ENCODE results near the gene ERVW-1. TPM values are rescaled to one million over a fixed set of nuclear protein-coding genes. Genes with fewer than 3 reads are reported as not detected.

The ERVW-1 gene
- total and polyA plus RNA-seq, 12 donors = 0.06 TPM; not detected in 11

- intact Hi-C loops (cut with DNase I) = no loop called here
- Histone ChIP-seq H3K27ac (no peak overlapping the region), H3K36me3 (replicated peaks in 1 of 2) (peaks cover 0 to 5% of the 10 kb centered on the region in 2 donors), H3K27me3 (no peaks in the 10 kb centered on the region), H3K4me3 (no peak overlapping the region), H3K9me3 (replicated peaks in 1 of 3) (no peaks in the 10 kb centered on the region), H3K4me1 (replicated peaks in 1 of 2) (no peaks in the 10 kb centered on the region)
- no peak for DNase-seq
- TF ChIP-seq POLR2A (IDR thresholded peaks at IDR 0.05) = no peak
- no peak for TF ChIP-seq CTCF (IDR thresholded peaks at IDR 0.05)
- WGBS, 4 donors = 57 to 73% (median 61%) methylated on average over 3 of the region's 3 CpGs
These were observed 35.6 kb upstream of the ERVW-1 start for GRCh38 chr7:92513167-92513902.

GRCh38 chr7:92508946-92509345 lies 31.2 kb upstream of the ERVW-1 start:
- WGBS, 4 donors = 94 to 96% (median 95%) methylated on average over 5 of the region's 5 CpGs
- Histone ChIP-seq H3K27ac (no peak overlapping the region), H3K36me3 (replicated peaks in 1 of 2) (peaks cover 0 to 15% of the 10 kb centered on the region in 2 donors), H3K9me3 (replicated peaks in 1 of 3) (no peaks in the 10 kb centered on the region), H3K27me3 (no peaks in the 10 kb centered on the region), H3K4me1 (replicated peaks in 1 of 2) (no peaks in the 10 kb centered on the region), H3K4me3 (no peak overlapping the region)
- DNase-seq = no peak
- intact Hi-C loops (cut with DNase I) = no loop called here
- TF ChIP-seq POLR2A (IDR thresholded peaks at IDR 0.05) = no peak
- TF ChIP-seq CTCF (IDR thresholded peaks at IDR 0.05) = no peak

- Histone ChIP-seq H3K4me3 (no peak overlapping the region), H3K36me3 (replicated peaks in 1 of 2) (peaks cover 0 to 24% of the 10 kb centered on the region in 2 donors), H3K27me3 (no peaks in the 10 kb centered on the region), H3K4me1 (replicated peaks in 1 of 2) (no peaks in the 10 kb centered on the region), H3K27ac (no peak overlapping the region), H3K9me3 (replicated peaks in 1 of 3) (no peaks in the 10 kb centered on the region)
- no peak for DNase-seq
- WGBS, 4 donors = 87 to 93% (median 90%) methylated on average over 2 of the region's 2 CpGs
- intact Hi-C loops (cut with DNase I) = no loop called here
- TF ChIP-seq CTCF (IDR thresholded peaks at IDR 0.05) (no peak), POLR2A (IDR thresholded peaks at IDR 0.05) (no peak)
These were observed 28.6 kb upstream of the ERVW-1 start for GRCh38 chr7:92506363-92506762.

GRCh38 chr7:92504563-92504962 lies 26.8 kb upstream of the ERVW-1 start:
- H3K4me1 ChIP-seq (replicated peaks in 1 of 2) = no peaks in the 10 kb centered on the region
- H3K27me3 ChIP-seq = no peaks in the 10 kb centered on the region
- no peaks in the 10 kb centered on the region for H3K9me3 ChIP-seq (replicated peaks in 1 of 3)
- WGBS, 4 donors = 41 to 59% (median 53%) methylated on average over 3 of the region's 3 CpGs
- peak overlapping the region in 1 of 5 donors; percentile 17 for H3K27ac ChIP-seq
- H3K36me3 ChIP-seq (replicated peaks in 1 of 2) = peaks cover 0 to 42% of the 10 kb centered on the region in 2 donors
- TF ChIP-seq CTCF (IDR thresholded peaks at IDR 0.05) (no peak), POLR2A (IDR thresholded peaks at IDR 0.05) (peak in 1 of 2 donors; percentile 19)
- no peak overlapping the region for H3K4me3 ChIP-seq
- intact Hi-C loops (cut with DNase I) = no loop called here
- DNase-seq = peak; percentile 53 to 87 (median 81)
